Measurements from ENCODE around the gene PEAK3. TPM values are rescaled to one million over a fixed set of nuclear protein-coding genes. Genes with fewer than 3 reads are reported as not detected.

The PEAK3 gene
- total and polyA plus RNA-seq, 9 of the 15 experiments (the other 6 are each of a cell fraction or from before 2014, with no cell fraction given) = 0.07 to 0.40 TPM; not detected in 7

DNA sequence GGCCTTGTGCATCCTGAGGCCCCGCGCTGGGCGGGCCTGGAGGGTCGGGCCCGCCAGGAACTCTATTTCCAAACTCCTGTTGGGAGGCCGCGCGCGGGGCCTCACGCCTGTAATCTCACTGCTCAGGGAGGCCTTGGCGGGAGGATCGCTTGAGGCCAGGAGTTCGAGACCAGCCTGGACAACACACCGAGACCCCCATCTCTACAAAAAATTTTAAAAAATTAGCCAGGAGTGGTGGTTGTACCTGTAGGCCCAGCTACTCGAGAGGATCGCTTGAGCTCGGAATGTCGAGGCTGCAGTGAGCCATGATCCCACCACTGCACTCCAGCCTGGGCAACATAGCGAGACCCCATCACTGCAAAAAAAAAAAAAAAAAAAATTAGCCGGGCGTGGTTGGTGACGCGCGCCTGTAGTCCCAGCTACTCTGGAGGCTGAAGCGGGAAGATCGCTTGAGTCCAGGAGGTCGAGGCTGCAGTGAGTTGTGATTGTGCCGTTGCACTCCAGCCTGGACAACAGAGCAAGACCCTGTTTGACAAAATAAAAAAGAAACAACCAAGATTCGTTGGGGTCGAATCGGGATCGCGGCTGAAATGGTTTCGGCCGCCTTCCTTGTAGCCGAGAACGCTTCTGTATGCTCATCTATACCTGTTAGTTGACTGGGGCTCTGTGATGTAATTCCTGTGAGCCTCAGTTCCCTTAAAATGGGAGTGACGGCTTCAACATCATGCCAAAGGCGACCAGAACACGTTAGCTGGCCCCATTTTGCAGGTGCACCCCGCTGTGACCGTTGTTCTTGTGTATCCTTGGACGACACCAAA lies 44.7 kb downstream of the PEAK3 start (continued):
- no peak for TF ChIP-seq ZBTB2 (IDR thresholded peaks at IDR 0.05)
- no peak for TF ChIP-seq ZFPM2 (CRISPR knock-in tag; IDR thresholded peaks at IDR 0.05)
- TF ChIP-seq SIN3A (IDR thresholded peaks at IDR 0.05; ENCODE audit: borderline replicate concordance in 2 of 2, control insufficient read depth in 1 of 2, low read depth in 2 of 2, low read length in 2 of 2) = peak; percentile 11 to 31; a peak in 2 of 4 replicates
- no peak for TF ChIP-seq HMG20A (CRISPR knock-in tag; conservative IDR thresholded peaks at IDR 0.05)
- peak; percentile 62; the same call in 1 of the 2 replicates for TF ChIP-seq GTF2E2 (tag; IDR thresholded peaks at IDR 0.05)
- TF ChIP-seq PTTG1 (tag; IDR thresholded peaks at IDR 0.05; ENCODE audit: low read depth) = no peak
- TF ChIP-seq YBX1 (IDR thresholded peaks at IDR 0.05) = no peak
- no peak for TF ChIP-seq TOE1 (IDR thresholded peaks at IDR 0.05; ENCODE audit: borderline replicate concordance)
- no peak for TF ChIP-seq TOE1 (CRISPR knock-in tag; IDR thresholded peaks at IDR 0.05; ENCODE audit: borderline replicate concordance, low read depth)
- TF ChIP-seq HOMEZ (CRISPR knock-in tag; IDR thresholded peaks at IDR 0.05) = no peak
- TF ChIP-seq TFAP4 (CRISPR knock-in tag; IDR thresholded peaks at IDR 0.05; ENCODE audit: borderline replicate concordance) = no peak; the same call in 1 of the 2 replicates
- TF ChIP-seq ZNF707 (CRISPR knock-in tag; conservative IDR thresholded peaks at IDR 0.05) = no peak
- no peak for TF ChIP-seq MBD1 (CRISPR knock-in tag; IDR thresholded peaks at IDR 0.05)
- TF ChIP-seq CTCFL (IDR thresholded peaks at IDR 0.05; ENCODE audit: borderline replicate concordance, insufficient read depth, low read depth, low read length, poor library complexity, severe bottlenecking) = no peak
- TF ChIP-seq PTBP1 (IDR thresholded peaks at IDR 0.05; ENCODE audit: low read depth, low read length) = no peak
- TF ChIP-seq MYNN (IDR thresholded peaks at IDR 0.05) = no peak
- no peak for TF ChIP-seq MYNN (CRISPR knock-in tag; IDR thresholded peaks at IDR 0.05)
- no peak for TF ChIP-seq RAD51 (IDR thresholded peaks at IDR 0.05; ENCODE audit: borderline replicate concordance, low read depth)
- TF ChIP-seq FOXJ3 (CRISPR knock-in tag; IDR thresholded peaks at IDR 0.05) = no peak
- no peak for TF ChIP-seq FIP1L1 (IDR thresholded peaks at IDR 0.05; ENCODE audit: low read depth, low read length, poor library complexity, severe bottlenecking)
